ENCODE data around the gene MSMB.

MSMB gene

DNA sequence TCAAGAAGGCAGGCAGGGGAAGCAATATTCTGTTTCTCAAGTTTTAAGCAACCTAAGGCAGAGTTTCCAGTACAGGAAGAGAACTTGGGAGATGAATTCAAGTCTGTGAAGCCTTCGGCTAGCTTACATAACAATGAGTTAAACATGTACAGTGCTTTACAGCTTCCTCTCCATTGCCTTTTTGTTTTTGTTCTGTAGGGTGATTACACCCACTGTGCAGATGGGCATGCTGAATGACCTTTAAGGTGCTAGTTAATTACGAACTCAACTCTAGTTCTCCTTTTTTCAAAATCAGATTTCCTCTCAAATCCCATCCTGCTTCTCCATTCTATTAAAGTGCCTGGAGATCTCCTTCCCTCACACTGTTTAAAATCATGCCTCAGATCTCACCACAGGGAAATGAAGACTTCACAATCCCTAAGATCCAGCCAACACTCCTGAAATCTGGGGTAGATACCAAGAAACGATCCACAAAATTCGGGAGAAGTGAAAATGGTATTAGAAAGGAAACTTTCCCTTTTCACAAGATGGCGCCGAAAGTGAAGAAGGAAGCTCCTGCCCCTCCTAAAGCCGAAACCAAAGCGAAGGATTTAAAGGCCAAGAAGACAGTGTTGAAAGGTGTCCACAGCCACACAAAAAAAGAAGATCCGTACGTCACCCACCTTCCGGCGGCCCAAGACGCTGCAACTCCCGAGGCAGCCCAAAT, 16.8 kb upstream of the MSMB start:
- TF ChIP-seq POLR2AphosphoS5 (IDR thresholded peaks at IDR 0.05; ENCODE audit: low read depth, low read length) (no peak), SIN3A (IDR thresholded peaks at IDR 0.05; ENCODE audit: borderline replicate concordance, insufficient read depth, low read length) (no peak), FOXP2 (optimal IDR thresholded peaks at IDR 0.05; ENCODE audit: borderline replicate concordance, extremely low read depth, extremely low read length, insufficient read depth) (no peak), TAF1 (IDR thresholded peaks at IDR 0.05; ENCODE audit: borderline replicate concordance, insufficient read depth, low read length) (no peak)
- TF ChIP-seq, protein P1, sequence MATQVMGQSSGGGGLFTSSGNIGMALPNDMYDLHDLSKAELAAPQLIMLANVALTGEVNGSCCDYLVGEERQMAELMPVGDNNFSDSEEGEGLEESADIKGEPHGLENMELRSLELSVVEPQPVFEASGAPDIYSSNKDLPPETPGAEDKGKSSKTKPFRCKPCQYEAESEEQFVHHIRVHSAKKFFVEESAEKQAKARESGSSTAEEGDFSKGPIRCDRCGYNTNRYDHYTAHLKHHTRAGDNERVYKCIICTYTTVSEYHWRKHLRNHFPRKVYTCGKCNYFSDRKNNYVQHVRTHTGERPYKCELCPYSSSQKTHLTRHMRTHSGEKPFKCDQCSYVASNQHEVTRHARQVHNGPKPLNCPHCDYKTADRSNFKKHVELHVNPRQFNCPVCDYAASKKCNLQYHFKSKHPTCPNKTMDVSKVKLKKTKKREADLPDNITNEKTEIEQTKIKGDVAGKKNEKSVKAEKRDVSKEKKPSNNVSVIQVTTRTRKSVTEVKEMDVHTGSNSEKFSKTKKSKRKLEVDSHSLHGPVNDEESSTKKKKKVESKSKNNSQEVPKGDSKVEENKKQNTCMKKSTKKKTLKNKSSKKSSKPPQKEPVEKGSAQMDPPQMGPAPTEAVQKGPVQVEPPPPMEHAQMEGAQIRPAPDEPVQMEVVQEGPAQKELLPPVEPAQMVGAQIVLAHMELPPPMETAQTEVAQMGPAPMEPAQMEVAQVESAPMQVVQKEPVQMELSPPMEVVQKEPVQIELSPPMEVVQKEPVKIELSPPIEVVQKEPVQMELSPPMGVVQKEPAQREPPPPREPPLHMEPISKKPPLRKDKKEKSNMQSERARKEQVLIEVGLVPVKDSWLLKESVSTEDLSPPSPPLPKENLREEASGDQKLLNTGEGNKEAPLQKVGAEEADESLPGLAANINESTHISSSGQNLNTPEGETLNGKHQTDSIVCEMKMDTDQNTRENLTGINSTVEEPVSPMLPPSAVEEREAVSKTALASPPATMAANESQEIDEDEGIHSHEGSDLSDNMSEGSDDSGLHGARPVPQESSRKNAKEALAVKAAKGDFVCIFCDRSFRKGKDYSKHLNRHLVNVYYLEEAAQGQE (IDR thresholded peaks at IDR 0.05; ENCODE audit: insufficient read depth in 1 of 2, low read depth in 2 of 2, low read length in 2 of 2), result no peak

DNA sequence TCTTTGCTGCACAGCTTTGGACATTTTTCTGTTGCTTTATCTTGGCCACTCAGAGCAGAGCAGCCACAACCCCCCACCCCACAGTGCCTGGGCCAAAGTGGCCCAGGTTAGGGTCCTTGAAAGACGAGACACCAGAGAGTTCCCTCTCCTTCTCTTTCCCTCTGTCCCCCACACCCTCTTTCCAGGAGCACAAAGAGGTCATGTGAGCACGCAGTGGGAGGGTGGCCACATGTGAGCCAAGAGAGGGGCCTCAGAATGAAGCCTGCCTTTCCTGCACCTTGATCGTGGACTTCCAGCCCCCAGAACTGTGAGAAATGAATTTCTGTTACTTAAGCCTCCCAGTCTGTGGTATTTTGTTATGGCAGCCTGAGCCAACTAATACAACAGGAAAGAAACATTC, 14.6 kb upstream of the MSMB start:
- TF ChIP-seq, protein P1 (IDR thresholded peaks at IDR 0.05; ENCODE audit: insufficient read depth in 1 of 2, low read depth in 2 of 2, low read length in 2 of 2), result no peak
- TF ChIP-seq POLR2AphosphoS5 (IDR thresholded peaks at IDR 0.05; ENCODE audit: low read depth, low read length), result no peak
- no peak for TF ChIP-seq FOXP2 (optimal IDR thresholded peaks at IDR 0.05; ENCODE audit: borderline replicate concordance, extremely low read depth, extremely low read length, insufficient read depth)
- TF ChIP-seq SIN3A (IDR thresholded peaks at IDR 0.05; ENCODE audit: borderline replicate concordance, insufficient read depth, low read length), result no peak
- TF ChIP-seq TAF1 (IDR thresholded peaks at IDR 0.05; ENCODE audit: borderline replicate concordance, insufficient read depth, low read length), result no peak

DNA sequence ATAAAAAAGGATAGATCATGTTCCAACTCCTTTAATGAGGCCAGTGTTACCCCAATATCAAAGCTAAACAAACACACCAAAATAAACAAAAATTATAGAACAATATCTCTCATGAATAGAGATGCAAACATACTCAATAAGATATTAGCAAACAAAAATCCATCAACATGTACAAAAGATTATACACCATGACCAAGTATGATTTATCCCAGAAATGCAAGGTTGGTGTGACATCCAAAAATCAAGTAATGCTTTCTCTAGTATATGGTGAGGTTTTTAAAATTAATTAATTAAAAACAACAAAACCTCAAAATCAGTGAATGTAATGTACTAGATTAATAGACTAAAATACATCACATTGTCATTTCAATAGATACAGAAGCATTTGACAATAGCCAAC, 11.0 kb upstream of the MSMB start:
- TF ChIP-seq SIN3A (IDR thresholded peaks at IDR 0.05; ENCODE audit: borderline replicate concordance, insufficient read depth, low read length), result no peak
- TF ChIP-seq TAF1 (IDR thresholded peaks at IDR 0.05; ENCODE audit: borderline replicate concordance, insufficient read depth, low read length), result no peak
- no peak for TF ChIP-seq FOXP2 (optimal IDR thresholded peaks at IDR 0.05; ENCODE audit: borderline replicate concordance, extremely low read depth, extremely low read length, insufficient read depth)
- no peak for TF ChIP-seq POLR2AphosphoS5 (IDR thresholded peaks at IDR 0.05; ENCODE audit: low read depth, low read length)
- TF ChIP-seq, protein P1 (IDR thresholded peaks at IDR 0.05; ENCODE audit: insufficient read depth in 1 of 2, low read depth in 2 of 2, low read length in 2 of 2), result no peak

DNA sequence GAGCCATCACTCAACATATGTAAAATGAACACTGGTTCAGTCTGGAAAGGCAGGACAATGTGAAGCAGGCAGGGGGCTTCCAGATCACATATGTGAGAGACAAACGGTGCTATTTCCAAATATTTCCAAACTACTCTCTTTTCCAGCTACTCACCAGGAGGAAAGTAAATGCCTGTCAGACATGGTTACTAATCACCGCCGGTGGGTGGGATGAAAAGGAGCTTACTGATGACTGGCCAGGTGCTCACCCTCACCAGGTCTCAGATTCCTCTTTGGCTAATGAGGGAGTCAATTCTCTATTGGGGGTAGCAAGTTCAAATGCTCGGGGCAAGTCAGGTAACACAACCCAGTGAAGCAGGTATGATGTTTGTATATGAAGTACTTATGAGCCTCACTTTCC, 9.7 kb upstream of the MSMB start:
- TF ChIP-seq, protein P1 (IDR thresholded peaks at IDR 0.05; ENCODE audit: insufficient read depth in 1 of 2, low read depth in 2 of 2, low read length in 2 of 2), result no peak
- no peak for TF ChIP-seq POLR2AphosphoS5 (IDR thresholded peaks at IDR 0.05; ENCODE audit: low read depth, low read length)
- no peak for TF ChIP-seq SIN3A (IDR thresholded peaks at IDR 0.05; ENCODE audit: borderline replicate concordance, insufficient read depth, low read length)
- no peak for TF ChIP-seq FOXP2 (optimal IDR thresholded peaks at IDR 0.05; ENCODE audit: borderline replicate concordance, extremely low read depth, extremely low read length, insufficient read depth)
- no peak for TF ChIP-seq TAF1 (IDR thresholded peaks at IDR 0.05; ENCODE audit: borderline replicate concordance, insufficient read depth, low read length)
